ENCODE results near the gene MAST1. TPM values are rescaled to one million over a fixed set of nuclear protein-coding genes. Genes with fewer than 3 reads are reported as not detected.

Gene MAST1
- total RNA-seq, 1 donor from 2014 or later, result 17.7 TPM

- H3K27me3 Mint-ChIP-seq (ENCODE audit: low read depth), result no peaks in the 10 kb centered on the region
- peak overlapping the region; percentile 41 for H3K4me3 Mint-ChIP-seq
- no peak for DNase-seq (ENCODE audit: low read depth, low spot score)
These were observed 26.7 kb downstream of the MAST1 start for GRCh38 chr19:12864721-12865715.

GRCh38 chr19:12865746-12866415 is 27.6 kb downstream of the MAST1 start:
- peak overlapping the region; percentile 41 for H3K4me3 Mint-ChIP-seq
- DNase-seq (ENCODE audit: low read depth, low spot score), result no peak

More at GRCh38 chr19:12864721-12865715, 26.7 kb downstream of the MAST1 start:
- H3K36me3 Mint-ChIP-seq (ENCODE audit: low read depth), result peaks cover 3% of the 10 kb centered on the region
- TF ChIP-seq, protein P1, sequence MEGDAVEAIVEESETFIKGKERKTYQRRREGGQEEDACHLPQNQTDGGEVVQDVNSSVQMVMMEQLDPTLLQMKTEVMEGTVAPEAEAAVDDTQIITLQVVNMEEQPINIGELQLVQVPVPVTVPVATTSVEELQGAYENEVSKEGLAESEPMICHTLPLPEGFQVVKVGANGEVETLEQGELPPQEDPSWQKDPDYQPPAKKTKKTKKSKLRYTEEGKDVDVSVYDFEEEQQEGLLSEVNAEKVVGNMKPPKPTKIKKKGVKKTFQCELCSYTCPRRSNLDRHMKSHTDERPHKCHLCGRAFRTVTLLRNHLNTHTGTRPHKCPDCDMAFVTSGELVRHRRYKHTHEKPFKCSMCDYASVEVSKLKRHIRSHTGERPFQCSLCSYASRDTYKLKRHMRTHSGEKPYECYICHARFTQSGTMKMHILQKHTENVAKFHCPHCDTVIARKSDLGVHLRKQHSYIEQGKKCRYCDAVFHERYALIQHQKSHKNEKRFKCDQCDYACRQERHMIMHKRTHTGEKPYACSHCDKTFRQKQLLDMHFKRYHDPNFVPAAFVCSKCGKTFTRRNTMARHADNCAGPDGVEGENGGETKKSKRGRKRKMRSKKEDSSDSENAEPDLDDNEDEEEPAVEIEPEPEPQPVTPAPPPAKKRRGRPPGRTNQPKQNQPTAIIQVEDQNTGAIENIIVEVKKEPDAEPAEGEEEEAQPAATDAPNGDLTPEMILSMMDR (conservative IDR thresholded peaks at IDR 0.05), result no peak
- H3K9me3 Mint-ChIP-seq, result no peaks in the 10 kb centered on the region
- no peak overlapping the region for H3K27ac Mint-ChIP-seq (ENCODE audit: unreplicated experiment)
- H3K4me1 Mint-ChIP-seq, result peaks cover 9% of the 10 kb centered on the region

GRCh38 chr19:12866416-12867119 is 28.3 kb downstream of the MAST1 start:
- TF ChIP-seq, protein P1 (conservative IDR thresholded peaks at IDR 0.05), result no peak
- peaks cover 3% of the 10 kb centered on the region for H3K36me3 Mint-ChIP-seq (ENCODE audit: low read depth)
- H3K4me3 Mint-ChIP-seq, result peak overlapping the region; percentile 88
- no peaks in the 10 kb centered on the region for H3K27me3 Mint-ChIP-seq (ENCODE audit: low read depth)
- DNase-seq (ENCODE audit: low read depth, low spot score), result no peak
- peaks cover 9% of the 10 kb centered on the region for H3K4me1 Mint-ChIP-seq
- no peaks in the 10 kb centered on the region for H3K9me3 Mint-ChIP-seq
- no peak overlapping the region for H3K27ac Mint-ChIP-seq (ENCODE audit: unreplicated experiment)

More at GRCh38 chr19:12865746-12866415, 27.6 kb downstream of the MAST1 start:
- Mint-ChIP-seq H3K27me3 (ENCODE audit: low read depth) (no peaks in the 10 kb centered on the region), H3K4me1 (peaks cover 9% of the 10 kb centered on the region), H3K9me3 (no peaks in the 10 kb centered on the region), H3K27ac (ENCODE audit: unreplicated experiment) (no peak overlapping the region), H3K36me3 (ENCODE audit: low read depth) (peaks cover 3% of the 10 kb centered on the region)
- TF ChIP-seq, protein P1 (conservative IDR thresholded peaks at IDR 0.05), result no peak

DNA sequence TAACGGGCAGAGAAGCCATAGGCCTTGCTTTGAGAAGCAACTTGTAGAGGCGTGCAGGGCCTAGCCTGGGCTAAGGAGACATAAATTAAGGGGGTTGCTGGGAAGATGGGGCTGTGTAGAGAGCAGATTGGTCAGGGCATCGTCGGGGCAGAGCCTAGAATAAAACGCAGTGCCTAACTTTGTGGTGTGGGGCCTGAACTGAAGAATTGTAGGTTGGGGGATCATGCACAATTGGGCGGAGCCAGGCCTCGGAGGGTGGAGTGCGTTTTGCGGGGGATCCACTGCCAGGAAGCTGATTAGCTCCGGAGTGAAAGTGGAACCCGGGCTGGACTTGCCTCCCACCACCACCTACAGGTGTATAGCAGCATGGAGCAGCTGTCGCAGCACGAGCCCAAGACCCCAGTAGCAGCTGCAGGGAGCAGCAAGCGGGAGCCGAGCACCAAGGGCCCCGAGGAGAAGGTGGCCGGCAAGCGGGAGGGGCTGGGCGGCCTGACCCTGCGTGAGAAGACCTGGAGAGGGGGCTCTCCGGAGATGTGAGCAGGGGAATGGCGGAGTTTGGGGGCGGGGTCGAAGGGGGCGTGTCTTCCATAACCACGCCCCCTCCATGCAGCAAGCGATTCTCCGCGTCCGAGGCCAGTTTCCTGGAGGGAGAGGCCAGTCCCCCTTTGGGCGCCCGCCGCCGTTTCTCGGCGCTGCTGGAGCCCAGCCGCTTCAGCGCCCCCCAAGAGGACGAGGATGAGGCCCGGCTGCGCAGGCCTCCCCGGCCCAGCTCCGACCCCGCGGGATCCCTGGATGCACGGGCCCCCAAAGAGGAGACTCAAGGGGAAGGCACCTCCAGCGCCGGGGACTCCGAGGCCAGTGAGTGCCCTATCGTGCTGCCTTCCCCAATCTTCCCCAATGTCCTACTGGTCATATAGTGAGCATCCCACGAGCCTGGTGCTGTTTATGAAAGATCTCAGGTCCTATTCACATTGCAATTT is 29.1 kb downstream of the MAST1 start:
- H3K27me3 Mint-ChIP-seq (ENCODE audit: low read depth), result peaks cover 2% of the 10 kb centered on the region
- TF ChIP-seq, protein P1 (conservative IDR thresholded peaks at IDR 0.05), result no peak
- peaks cover 9% of the 10 kb centered on the region for H3K4me1 Mint-ChIP-seq
- H3K4me3 Mint-ChIP-seq, result peak overlapping the region; percentile 88
- peaks cover 10% of the 10 kb centered on the region for H3K36me3 Mint-ChIP-seq (ENCODE audit: low read depth)
- peak overlapping the region; percentile 62 for H3K27ac Mint-ChIP-seq (ENCODE audit: unreplicated experiment)
- peak; percentile 85 for DNase-seq (ENCODE audit: low read depth, low spot score)
- peaks cover 6% of the 10 kb centered on the region for H3K9me3 Mint-ChIP-seq
